Activated effector memory CD4-positive, alpha-beta T cell treated with Interleukin-2 at 50 U/mL for 16 hours (primary cell): ENCODE data around the gene OPN3.

ENCODE experiments used
- DNase-seq: peaks from one replicate; pipeline ENCODE4 v3.0.0-alpha.2; 2020

Gene OPN3

GRCh38 chr1:241615043-241615974 is 24.9 kb downstream of the OPN3 start:
- no peak for DNase-seq

- no peak for DNase-seq
Observed at GRCh38 chr1:241614572-241614971, 25.6 kb downstream of the OPN3 start.

- no peak for DNase-seq
Observed at GRCh38 chr1:241614144-241614543, 26.0 kb downstream of the OPN3 start.

GRCh38 chr1:241612533-241613477 is 27.4 kb downstream of the OPN3 start:
- no peak for DNase-seq

- no peak for DNase-seq
Observed at GRCh38 chr1:241611736-241612135, 28.4 kb downstream of the OPN3 start.

GRCh38 chr1:241611063-241611462 is 29.1 kb downstream of the OPN3 start:
- DNase-seq: no peak

GRCh38 chr1:241610056-241610815 is 29.9 kb downstream of the OPN3 start:
- DNase-seq: no peak

GRCh38 chr1:241608379-241609033 is 31.7 kb downstream of the OPN3 start:
- no peak for DNase-seq

GRCh38 chr1:241607497-241607896 is 32.7 kb downstream of the OPN3 start:
- DNase-seq: no peak

GRCh38 chr1:241606544-241606943 is 33.6 kb downstream of the OPN3 start:
- DNase-seq: no peak

GRCh38 chr1:241605146-241605805 is 34.9 kb downstream of the OPN3 start:
- DNase-seq: no peak

- no peak for DNase-seq
Observed at GRCh38 chr1:241603731-241604245, 36.4 kb downstream of the OPN3 start.

GRCh38 chr1:241600496-241600901 is 39.7 kb downstream of the OPN3 start:
- no peak for DNase-seq

- DNase-seq: no peak
Observed at GRCh38 chr1:241598249-241598648, 41.9 kb downstream of the OPN3 start.

- DNase-seq: no peak
Observed at GRCh38 chr1:241596633-241597032, 43.5 kb downstream of the OPN3 start.

- DNase-seq: no peak
Observed at GRCh38 chr1:241593186-241593585, 47.0 kb downstream of the OPN3 start.

GRCh38 chr1:241592273-241592958 is 47.8 kb downstream of the OPN3 start:
- no peak for DNase-seq

GRCh38 chr1:241591736-241592135 is 48.4 kb downstream of the OPN3 start:
- no peak for DNase-seq

- no peak for DNase-seq
Observed at GRCh38 chr1:241591317-241591716, 48.9 kb downstream of the OPN3 start.

GRCh38 chr1:241590719-241591118 is 49.5 kb downstream of the OPN3 start:
- no peak for DNase-seq

- no peak for DNase-seq
Observed at GRCh38 chr1:241589521-241589920, 50.6 kb downstream of the OPN3 start.
